Fibroblast of pulmonary artery (primary cell): ENCODE measurements around the gene TCOF1.

Experiments
- DNase-seq: peaks from one replicate; pipeline ENCODE4 v3.0.0-alpha.2; 2010; ENCODE audit warnings: low read depth
- H3K4me3 ChIP-seq: replicated peaks from 2 replicates; pipeline ENCODE4 v1.5.1; 2011; ENCODE audit warnings: low read depth, mild to moderate bottlenecking, control low read depth, low read length, moderate library complexity
- CTCF ChIP-seq: IDR thresholded peaks from 2 replicates; pipeline ENCODE4 v1.5.1; 2011; ENCODE audit warnings: mild to moderate bottlenecking, control low read depth, low read length, inconsistent platforms; ENCODE audit errors: missing control alignments

Gene TCOF1

GRCh38 chr5:150368526-150368925 is 11.0 kb downstream of the TCOF1 start:
- no peak for TF ChIP-seq CTCF
- H3K4me3 ChIP-seq, result no peak overlapping the region

DNA sequence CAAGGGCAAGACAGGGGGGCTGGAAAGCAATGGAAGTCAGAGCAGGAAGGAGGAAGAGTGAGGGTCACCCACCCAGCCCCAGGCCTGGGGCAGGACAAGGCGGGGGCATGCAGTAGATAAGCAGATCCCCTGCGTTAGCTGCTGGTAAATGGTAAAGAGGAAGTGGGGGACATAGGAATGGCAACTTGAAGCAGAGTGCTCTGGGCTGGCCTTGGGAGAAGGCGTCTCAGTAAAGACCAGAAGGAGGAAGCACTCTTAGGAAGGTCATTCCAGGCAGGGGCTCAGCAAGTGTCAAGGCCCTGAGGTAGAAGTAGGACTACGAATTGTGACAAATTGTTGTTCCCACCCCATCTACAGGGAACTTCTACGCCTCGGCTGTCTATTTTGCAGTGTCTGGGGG is 15.1 kb downstream of the TCOF1 start:
- no peak overlapping the region for H3K4me3 ChIP-seq
- DNase-seq, result no peak
- no peak for TF ChIP-seq CTCF

More at GRCh38 chr5:150368526-150368925, 11.0 kb downstream of the TCOF1 start:
- DNase-seq, result no peak

GRCh38 chr5:150374651-150375050 is 17.2 kb downstream of the TCOF1 start:
- no peak for TF ChIP-seq CTCF
- no peak overlapping the region for H3K4me3 ChIP-seq
- DNase-seq, result no peak

- no peak overlapping the region for H3K4me3 ChIP-seq
- DNase-seq, result no peak
- TF ChIP-seq CTCF, result no peak
Observed at GRCh38 chr5:150376799-150377771, 19.6 kb downstream of the TCOF1 start.

- no peak overlapping the region for H3K4me3 ChIP-seq
- TF ChIP-seq CTCF, result no peak
- DNase-seq, result peak; percentile 84
Observed at GRCh38 chr5:150377964-150378694, 20.6 kb downstream of the TCOF1 start.

DNA sequence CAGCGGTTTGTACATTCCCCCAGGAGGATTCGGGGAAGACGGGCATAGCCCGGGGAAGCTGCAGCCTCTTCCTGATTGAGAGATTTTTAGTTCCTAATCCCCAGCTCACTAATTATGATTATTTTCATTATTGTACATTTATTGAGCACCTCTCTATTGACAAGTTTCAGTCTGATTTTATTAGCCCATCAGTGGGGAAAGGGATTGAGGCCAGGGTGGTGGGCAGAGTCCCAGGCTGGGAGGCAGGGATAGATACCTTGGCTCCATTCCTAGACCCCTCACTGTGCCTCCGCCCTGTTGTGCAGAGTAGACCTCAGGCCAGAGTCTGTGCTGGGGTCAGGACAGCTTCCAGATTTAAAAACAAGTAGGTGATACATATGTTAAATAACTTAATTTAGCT is 27.2 kb downstream of the TCOF1 start:
- H3K4me3 ChIP-seq, result no peak overlapping the region
- TF ChIP-seq CTCF, result no peak
- no peak for DNase-seq
